Hippocampal formation (tissue), 2 donors: ENCODE measurements around the gene GRIK3.
"Not testable (repeated sequence)": the region's sequence is repeated elsewhere in the genome, so short reads cannot be mapped to it uniquely, and the experiment has no call there.

Source experiments
- DNase-seq, 2 donors: peaks; one replicate each; lab custom pipeline; 2025; lab: John Stamatoyannopoulos, UW

GRIK3 gene

GRCh38 chr1:36789535-36789934, 244.8 kb downstream of the GRIK3 start:
- no peak for DNase-seq

- no peak for DNase-seq
Observed at GRCh38 chr1:36787312-36787913, 246.9 kb downstream of the GRIK3 start.

GRCh38 chr1:36786425-36786824, 247.9 kb downstream of the GRIK3 start:
- DNase-seq = no peak

DNA sequence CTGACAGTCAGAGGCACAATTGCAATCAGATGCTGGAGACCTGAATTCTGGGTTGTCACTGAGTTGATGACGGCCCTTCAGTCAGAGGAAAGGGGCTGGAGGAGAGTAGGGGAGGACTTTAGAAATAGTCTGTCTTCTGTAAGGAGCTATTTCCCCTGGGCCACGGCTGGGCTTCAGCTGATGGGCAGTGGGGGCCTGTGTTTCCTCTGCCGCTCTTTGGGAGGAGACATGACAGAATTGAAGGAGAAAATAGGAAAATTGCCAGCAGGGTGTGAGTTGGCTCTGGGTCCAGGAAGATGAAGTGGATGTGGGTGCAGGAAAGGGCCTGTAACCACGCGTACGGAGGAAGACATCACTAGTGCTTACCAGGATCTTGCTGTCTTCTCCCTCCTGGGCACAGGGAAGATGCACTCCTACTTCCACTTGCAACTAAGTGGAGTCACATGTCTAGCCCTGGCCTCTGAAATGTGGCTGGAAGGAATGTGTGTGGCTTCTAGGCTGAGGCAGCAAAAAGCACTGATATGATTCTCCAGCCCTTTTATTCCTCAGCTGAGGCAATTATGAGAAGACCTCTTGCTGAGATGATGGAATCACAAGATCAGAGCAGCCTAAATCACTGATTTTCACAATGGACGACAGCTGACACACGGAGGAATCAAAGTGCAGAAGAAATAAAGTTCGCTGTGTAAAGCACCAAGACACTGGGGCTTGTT, 250.0 kb downstream of the GRIK3 start:
- no peak for DNase-seq

- no peak for DNase-seq
Observed at GRCh38 chr1:36783475-36783874, 250.8 kb downstream of the GRIK3 start.

DNA sequence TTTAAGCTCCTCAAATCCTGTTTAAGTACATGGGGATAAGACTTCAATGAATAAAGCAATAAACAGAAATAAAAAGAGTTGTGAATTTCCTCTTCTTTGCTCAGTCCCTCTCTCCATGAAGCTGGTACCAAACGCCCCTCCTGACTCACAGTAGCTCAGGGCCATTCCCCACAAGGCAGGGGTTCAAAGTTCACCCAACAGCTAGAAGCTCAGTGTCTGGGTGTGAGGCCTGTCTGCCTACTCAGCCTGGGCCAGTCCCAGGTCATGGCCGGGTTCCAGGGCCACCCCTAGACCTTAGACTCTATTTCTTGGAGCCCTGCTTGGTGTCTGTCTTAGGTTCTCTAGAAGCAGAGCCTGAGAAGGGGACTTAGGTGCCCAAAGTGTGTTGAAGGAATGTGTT, 251.5 kb downstream of the GRIK3 start:
- no peak for DNase-seq

- no peak for DNase-seq
Observed at GRCh38 chr1:36782085-36782484, 252.2 kb downstream of the GRIK3 start.

- DNase-seq = no peak
Observed at GRCh38 chr1:36781098-36781497, 253.2 kb downstream of the GRIK3 start.

DNA sequence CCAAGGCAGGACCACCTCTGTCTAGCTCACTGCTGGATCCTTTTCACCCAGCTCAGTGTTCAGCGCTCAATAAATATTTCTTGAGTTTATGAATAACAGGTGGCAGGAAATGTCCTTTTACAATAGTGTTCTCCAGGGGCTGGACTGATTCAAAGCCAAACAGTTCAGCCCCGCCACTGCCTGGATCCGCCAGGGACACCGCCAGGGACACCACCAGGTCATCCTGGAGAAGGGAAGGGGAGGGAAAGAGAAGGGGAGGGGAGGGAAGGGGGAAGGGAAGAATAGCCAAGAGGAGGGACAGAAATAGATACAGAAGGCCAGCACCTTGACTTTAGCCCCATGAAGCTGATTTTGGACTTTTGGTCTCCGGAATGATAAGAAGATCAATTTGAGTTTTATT, 255.6 kb downstream of the GRIK3 start:
- DNase-seq = no peak

GRCh38 chr1:36776948-36777831, 257.1 kb downstream of the GRIK3 start:
- DNase-seq = no peak

- no peak for DNase-seq
Observed at GRCh38 chr1:36776256-36776655, 258.1 kb downstream of the GRIK3 start.

DNA sequence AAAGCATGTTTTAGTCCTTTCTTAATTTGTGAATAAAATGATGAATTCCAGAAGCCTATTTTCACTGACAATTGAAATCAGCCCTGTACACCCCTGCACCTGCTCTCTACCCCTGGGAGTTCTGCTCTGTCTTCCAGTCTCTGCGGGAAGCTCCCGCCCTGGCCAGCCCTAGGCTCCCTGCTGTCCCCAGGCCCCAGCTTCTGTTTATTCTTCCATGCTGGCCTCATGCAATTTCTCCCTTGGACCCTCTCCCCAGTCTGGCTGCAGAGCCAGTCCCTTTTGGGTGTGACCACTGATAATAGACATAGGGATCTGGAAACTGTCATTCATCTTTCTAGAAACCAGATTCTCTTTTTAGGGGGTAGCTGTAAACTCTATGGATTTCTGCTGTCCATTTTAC, 258.6 kb downstream of the GRIK3 start:
- DNase-seq = no peak

DNA sequence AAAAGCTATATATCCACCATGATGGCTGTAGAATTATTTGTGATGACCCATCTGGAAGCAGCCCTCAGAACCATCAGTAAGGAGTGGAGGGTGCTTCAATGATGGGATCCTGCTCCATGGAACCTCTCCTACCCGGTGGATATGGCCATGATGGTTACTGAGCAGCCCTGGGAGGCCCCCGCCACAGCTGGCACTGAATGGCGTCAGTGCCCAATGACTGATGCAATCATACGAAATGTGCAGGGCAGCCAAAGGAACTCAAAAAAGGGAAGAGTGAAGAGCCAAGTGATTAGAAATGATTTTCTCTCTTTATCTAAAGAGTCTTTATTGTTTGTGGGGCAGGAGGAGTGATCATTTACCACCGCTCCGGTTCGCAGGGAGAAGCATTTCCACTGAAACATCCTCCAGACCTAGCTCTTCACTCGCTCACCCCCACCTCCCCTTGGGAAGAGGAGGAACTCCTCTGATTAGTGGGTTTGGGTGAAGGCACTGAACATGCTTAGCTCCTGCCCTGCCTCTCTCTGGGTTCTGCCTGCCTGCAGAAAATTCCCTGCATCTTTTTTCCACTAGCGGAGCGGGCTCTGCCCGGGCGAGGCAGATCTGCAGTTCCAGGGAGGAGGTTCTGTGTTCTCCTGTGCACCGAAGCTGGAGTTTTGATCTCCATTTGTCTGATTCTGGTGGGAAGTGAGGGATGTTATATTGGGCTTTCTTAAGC, 260.3 kb downstream of the GRIK3 start:
- no peak for DNase-seq

GRCh38 chr1:36772647-36773495, 261.4 kb downstream of the GRIK3 start:
- no peak for DNase-seq

DNA sequence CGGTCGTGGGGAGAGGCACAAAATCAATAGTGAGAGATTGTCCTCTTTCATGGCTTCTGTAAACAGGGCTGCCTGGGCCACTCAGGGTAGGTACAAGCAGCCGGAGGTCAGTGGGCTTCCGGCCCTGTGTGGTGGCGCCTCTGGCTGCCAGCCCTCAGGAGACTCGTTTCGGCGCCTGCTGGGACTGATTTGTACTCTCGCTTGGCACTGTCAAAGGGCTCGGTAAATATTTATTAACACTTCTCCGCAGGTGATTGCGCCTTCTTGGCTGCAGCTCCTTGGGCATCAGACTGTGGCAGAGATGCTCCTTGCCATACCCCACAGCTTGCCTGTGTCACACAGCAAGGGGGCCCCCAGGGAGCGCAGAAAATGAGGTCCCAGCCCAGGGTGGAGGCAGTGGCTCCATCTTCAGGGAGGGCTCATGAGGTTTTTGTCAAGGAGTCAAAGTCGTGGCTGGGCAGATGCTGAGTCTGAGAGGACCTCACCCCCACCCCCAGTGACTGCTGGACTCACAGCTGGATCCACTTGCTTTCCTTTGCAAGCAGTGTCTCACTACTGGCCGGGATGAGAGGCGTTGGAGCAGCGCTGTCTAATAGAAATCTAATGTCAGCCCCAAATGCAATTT, 262.5 kb downstream of the GRIK3 start:
- DNase-seq = no peak

DNA sequence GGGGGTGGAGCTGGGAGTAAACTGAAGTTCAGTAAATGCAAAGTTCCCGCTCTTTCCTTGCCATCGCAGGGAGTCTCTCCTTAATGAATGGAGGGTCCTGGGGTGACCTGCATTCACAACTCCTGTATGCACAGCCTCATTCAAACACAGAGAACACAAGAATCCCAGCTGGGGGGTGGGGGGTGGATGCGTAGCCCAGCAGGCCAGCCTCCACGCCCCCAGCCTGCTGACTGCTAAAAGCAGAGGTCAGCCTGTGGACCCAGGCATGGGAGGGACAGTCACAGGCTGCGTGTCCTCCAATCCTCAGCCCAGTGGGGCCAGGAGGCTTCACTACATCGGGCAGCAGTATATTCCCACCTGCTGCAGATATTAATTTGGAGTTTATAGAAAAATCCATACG, 263.1 kb downstream of the GRIK3 start:
- DNase-seq = no peak

DNA sequence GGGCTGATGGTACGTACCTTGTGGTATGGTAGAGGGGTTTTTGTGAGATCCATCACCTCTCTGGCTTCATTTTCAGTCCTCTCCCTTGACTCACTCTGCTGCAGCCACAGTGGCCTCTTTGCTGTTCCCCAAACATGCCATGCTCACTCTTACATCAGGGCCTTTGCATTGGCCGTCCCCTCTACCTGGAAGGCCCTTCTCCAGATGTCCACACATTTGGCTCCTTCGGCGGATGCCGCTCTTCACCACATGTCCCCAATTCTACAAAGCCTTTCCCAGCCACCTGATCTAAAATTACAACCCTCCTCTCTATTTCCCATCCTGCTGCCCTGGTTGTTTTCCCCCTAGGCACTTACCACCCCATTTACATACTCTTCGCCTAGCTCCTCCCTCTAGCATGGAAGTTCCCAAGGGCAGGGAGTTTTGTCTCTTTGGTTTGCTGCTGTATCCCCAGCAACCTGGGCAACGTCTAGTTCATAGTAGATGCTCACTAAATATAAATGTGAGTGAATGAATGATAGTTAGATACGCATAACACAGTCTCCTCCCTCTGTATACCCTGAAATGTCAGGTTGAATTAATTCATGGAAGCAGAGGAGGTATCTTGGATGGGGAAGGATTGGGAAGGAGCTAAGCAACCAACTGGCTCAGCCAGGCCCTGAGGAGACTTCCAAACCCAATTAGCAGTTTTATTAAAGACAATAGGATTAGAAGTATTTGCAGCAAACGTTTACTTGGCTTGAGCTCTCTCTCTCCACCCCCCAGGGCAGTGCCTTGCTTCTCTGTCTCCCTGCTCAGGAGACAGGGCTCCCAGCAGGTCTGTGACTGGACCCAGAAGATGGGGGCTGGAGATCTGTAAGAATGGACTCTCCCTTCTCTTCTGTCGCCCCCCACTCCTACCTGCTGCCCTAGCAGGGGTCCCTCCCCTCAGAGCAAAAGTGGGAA, 264.2 kb downstream of the GRIK3 start:
- no peak for DNase-seq

GRCh38 chr1:36768486-36769178, 265.7 kb downstream of the GRIK3 start:
- DNase-seq = no peak

DNA sequence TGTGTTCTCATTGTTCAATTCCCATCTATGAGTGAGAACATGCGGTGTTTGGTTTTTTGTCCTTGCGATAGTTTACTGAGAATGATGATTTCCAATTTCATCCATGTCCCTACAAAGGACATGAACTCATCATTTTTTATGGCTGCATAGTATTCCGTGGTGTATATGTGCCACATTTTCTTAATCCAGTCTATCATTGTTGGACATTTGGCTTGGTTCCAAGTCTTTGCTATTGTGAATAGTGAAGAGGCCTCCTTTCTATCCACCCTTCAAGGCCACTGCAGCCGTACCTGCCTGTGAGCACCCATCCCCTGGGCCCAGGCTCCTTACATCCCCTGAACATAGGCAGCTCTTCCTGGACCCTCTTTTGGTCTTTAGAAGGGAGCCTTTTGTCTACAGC, 266.9 kb downstream of the GRIK3 start:
- not testable (repeated sequence) for DNase-seq
